GM20000 (cell line): Measurements from ENCODE around the gene KLK2.
A peak's percentile ranks its signal among the peaks of the same experiment; 100 is the strongest.

Experiments
- DNase-seq: peaks from one replicate; pipeline ENCODE4 v3.0.0; 2012; ENCODE audit warnings: low spot score
- TF ChIP-seq, protein P1 (sequence below): IDR thresholded peaks from 2 replicates; pipeline ENCODE4 v1.5.1; 2012; ENCODE audit warnings: mild to moderate bottlenecking, control low read depth; ENCODE audit errors: extremely low read depth, missing control alignments

The KLK2 gene

DNA sequence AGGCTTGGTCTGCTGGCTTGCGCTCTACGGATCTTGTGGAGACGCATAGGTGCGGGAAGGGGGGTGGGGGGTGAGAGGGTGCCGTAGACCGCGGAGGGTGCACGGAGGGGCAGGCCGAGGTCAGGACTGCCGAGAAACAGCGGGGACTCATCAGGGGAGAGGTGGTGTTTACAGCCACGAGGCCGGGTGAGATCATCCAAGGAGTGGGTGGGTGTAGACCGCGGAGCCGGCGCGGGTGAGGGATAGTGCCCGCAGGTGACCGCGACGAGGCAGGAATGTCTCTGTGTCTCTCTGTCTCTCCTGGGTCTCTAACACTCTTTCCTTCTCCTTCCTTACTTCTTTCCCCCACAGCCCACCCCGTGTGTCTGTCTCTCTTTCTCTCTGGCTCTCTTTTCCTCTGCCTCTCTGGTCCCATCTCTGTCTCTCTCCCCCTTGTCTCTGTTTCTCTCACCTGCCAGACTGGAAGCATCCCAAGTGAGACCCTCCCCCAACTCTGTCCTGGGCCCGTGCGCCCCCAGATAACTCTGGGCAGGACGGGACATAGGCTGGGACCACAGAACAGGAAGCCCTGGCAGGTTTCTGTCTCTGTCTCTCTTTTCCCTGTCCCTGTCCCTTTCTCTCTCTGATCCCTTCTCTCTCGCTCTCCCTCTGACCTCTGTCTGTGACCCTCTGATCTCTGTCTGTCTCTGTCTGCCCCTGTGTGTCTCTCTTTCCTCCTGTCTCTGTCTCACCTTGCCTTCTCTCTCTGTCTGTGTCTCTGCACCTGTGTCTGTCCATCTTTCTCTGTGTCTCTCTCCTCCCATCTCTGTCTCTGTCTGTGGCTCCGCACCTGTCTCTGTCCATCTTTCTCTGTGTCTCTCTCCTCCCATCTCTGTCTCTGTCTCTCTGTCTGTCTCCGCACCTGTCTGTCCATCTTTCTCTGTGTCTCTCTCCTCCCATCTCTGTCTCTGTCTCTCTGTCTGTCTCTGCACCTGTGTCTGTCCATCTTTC, 39.8 kb downstream of the KLK2 start:
- TF ChIP-seq, protein P1, sequence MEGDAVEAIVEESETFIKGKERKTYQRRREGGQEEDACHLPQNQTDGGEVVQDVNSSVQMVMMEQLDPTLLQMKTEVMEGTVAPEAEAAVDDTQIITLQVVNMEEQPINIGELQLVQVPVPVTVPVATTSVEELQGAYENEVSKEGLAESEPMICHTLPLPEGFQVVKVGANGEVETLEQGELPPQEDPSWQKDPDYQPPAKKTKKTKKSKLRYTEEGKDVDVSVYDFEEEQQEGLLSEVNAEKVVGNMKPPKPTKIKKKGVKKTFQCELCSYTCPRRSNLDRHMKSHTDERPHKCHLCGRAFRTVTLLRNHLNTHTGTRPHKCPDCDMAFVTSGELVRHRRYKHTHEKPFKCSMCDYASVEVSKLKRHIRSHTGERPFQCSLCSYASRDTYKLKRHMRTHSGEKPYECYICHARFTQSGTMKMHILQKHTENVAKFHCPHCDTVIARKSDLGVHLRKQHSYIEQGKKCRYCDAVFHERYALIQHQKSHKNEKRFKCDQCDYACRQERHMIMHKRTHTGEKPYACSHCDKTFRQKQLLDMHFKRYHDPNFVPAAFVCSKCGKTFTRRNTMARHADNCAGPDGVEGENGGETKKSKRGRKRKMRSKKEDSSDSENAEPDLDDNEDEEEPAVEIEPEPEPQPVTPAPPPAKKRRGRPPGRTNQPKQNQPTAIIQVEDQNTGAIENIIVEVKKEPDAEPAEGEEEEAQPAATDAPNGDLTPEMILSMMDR = no peak
- DNase-seq = peak; percentile 42

DNA sequence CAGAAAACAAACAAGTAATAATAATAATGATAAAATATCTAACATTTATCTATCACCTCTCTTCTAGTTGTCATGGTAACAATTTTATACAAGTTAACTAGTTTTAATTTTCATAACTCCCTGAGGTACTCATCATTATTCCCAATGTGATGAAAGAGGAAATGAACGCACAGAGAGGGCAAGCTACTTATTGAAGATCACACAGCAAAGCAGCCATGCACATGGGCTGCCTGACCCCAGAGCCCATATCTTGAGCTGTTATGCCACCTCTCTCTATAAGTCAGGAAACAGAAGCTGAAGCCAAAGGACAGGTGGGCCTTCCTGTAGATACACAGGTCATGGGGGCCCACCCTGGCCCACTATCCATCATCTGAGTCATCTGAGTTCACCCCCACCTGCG, 42.8 kb downstream of the KLK2 start:
- DNase-seq = no peak
- TF ChIP-seq, protein P1 = no peak

DNA sequence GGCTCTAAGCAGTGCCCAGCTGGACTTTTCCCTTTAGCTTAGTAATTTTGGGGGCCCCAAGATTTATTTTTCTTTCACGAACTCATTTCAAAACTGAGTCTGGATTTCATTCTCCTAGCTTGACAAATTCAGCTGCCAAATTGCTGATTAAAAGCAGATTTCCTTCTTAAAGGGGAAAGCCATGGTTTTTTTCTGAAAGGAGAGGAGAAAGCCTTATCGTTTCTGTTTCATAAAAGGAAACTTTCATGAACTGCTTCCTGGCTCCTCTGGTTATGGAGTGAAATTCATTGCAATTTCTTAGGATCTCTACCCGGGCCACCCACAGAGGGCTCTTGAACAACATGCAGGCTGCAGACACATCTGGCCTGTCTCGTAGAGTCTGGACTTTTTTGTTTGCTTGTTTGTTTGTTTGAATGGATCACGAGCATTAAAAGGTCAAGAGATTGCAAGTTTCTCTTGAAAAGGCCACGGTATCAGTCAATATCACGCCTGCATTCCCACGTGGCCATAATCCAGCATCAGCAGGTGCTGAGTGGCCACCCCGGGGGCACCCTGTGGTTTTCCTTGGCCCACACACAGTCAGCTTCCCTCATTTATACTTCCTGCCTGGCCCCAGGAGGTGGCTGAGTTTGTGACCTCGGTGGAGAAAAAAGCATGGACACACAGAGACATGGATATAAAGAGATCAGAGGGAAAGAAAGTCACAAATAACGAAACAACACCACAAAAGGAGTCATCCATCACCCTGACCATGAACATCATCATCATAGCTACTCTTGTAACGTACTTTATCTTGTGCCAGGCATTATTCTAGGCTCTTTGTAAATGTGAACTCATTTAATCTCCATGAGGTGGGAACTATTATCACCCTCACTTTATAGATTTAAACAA, 48.4 kb downstream of the KLK2 start:
- no peak for DNase-seq
- TF ChIP-seq, protein P1 = no peak

DNA sequence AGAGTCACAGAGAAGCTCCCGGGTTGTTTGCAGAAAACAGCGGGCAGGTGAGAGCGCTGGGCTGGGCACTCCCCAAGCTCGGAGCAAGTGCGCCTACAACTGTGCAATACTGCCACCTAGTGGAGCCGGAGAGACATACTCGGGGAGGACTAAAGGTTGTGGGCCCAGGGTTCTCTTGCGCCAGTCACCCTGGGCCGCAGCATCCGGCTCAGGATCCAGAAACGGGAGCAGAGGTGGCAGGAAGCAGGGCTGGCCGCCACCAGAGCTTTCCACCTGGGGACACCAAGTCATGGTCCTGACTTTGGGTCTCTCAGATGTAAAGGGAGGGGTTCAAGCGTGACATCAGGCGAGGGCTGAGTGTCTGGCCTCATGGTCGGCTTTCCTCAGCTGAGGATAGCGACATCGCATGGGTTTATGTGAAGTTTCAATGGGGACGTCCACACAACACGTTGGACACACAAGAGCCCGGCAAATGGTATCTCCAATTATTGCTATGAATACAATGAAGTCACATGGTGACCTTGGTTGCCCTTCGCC, 49.1 kb downstream of the KLK2 start:
- TF ChIP-seq, protein P1 = peak; percentile 76

DNA sequence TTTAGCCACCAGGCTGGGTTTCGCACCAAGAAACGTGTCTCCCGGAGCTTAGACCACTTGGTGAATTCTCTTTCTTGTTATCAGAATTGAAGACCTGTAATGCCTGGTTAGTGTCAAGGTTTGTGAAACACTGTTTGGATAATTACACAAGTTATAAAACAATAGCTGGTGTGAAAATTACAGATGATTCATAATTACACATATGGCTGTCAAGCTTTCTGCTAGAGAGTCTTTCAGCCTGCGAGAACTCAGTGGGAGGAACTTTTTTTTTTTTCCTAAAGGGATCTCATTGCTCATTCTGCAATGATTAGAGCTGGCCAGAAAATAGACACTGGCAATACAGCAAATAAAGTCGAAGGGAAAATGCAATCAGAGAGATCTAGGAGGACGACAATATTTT, 51.3 kb downstream of the KLK2 start:
- TF ChIP-seq, protein P1 = no peak
- no peak for DNase-seq

More for the DNA sequence above, 49.1 kb downstream of the KLK2 start:
- DNase-seq = peak; percentile 85

DNA sequence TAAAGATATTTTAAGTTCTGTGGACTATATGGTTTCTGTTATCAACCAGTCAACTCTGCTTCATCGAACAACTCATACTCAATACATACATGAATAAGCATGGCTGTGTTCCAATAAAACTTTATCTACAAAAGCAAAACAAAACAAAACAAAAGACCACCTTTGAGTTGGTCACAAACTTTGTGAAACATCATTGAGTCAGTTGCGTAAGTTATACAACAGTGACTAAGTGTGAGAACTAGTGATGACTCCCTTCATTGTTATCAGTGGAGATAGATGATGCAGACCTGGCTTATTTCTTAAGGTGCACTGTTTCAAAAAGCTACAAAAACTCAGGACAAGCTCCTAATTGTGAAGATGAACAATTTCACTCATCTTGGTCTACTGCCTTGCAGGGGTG, 52.5 kb downstream of the KLK2 start:
- no peak for DNase-seq
- TF ChIP-seq, protein P1 = no peak
